ENCODE results near the gene TBX18. TPM values are rescaled to one million over a fixed set of nuclear protein-coding genes. Genes with fewer than 3 reads are reported as not detected.

The TBX18 gene
- total RNA-seq, 1 experiment from 2014 or later: not detected

GRCh38 chr6:84687431-84687830, 77.0 kb downstream of the TBX18 start:
- Mint-ChIP-seq H3K27me3 (ENCODE audit: low read depth) (no peaks in the 10 kb centered on the region), H3K4me1 (peaks cover 3 to 4% of the 10 kb centered on the region in 2 experiments; a peak in 3 of 4 replicates), H3K9me3 (no peaks in the 10 kb centered on the region; a peak in 1 of 5 replicates), H3K27ac (no peak overlapping the region), H3K36me3 (ENCODE audit: insufficient read depth in 1 of 3, low read depth in 3 of 3) (no peaks in the 10 kb centered on the region; a peak in 1 of 7 replicates), H3K4me3 (no peak overlapping the region)
- no peak overlapping the region for H4K8ac ChIP-seq (replicated peaks; ENCODE audit: insufficient read length, low read depth, low read length)
- no peak overlapping the region for H3K56ac ChIP-seq (ENCODE audit: insufficient read length, low read depth, low read length)
- no peak overlapping the region for H3K4me2 ChIP-seq (ENCODE audit: insufficient read depth, insufficient read length, low read length)
- H3K79me2 ChIP-seq (ENCODE audit: insufficient read depth, low read length): no peaks in the 10 kb centered on the region
- H3K18ac ChIP-seq (ENCODE audit: insufficient read length, low read depth, low read length): no peak overlapping the region
- no peak for TF ChIP-seq CTCF (conservative IDR thresholded peaks at IDR 0.05)
- no peaks in the 10 kb centered on the region for H3K9me3 ChIP-seq (ENCODE audit: control insufficient read depth, low read depth, low read length)
- no peaks in the 10 kb centered on the region for H3K79me1 ChIP-seq (ENCODE audit: insufficient read depth, low read depth, low read length, poor library complexity, severe bottlenecking)
- no peak overlapping the region for H3K14ac ChIP-seq (ENCODE audit: insufficient read depth, low read length)
- H3K9ac ChIP-seq (ENCODE audit: extremely low read depth, insufficient read length, low read length): no peak overlapping the region
- H2BK20ac ChIP-seq (ENCODE audit: low read depth, low read length, poor library complexity, severe bottlenecking): no peak overlapping the region
- WGBS (ENCODE audit: extremely low coverage, insufficient read length, low lambda C conversion rate): no CpG with 5 or more reads among the region's 7 CpGs
- no peak overlapping the region for H3K23ac ChIP-seq (ENCODE audit: insufficient read length, low read depth, low read length)
- no peak for DNase-seq
- no peak overlapping the region for H4K5ac ChIP-seq (ENCODE audit: insufficient read length, low read depth, low read length)
- H2BK120ac ChIP-seq (ENCODE audit: low read depth, low read length, poor library complexity, severe bottlenecking): no peak overlapping the region
- H2BK5ac ChIP-seq (ENCODE audit: insufficient read length, low read length): no peak overlapping the region
- no peak overlapping the region for H3T11ph ChIP-seq (ENCODE audit: low read length)
- no peak overlapping the region for H2AFZ ChIP-seq (ENCODE audit: low read length)
- no peak overlapping the region for H4K91ac ChIP-seq (ENCODE audit: insufficient read length, low read depth, low read length)
- H3K23me2 ChIP-seq (ENCODE audit: insufficient read length, low read depth, low read length, poor library complexity, severe bottlenecking): no peaks in the 10 kb centered on the region
- no peak overlapping the region for H3K27ac ChIP-seq (ENCODE audit: insufficient read length, low read depth, low read length)
- no peak overlapping the region for H3K4ac ChIP-seq (ENCODE audit: low read depth, low read length)
- no peak overlapping the region for H2BK12ac ChIP-seq (ENCODE audit: insufficient read length, low read depth, low read length)
- no peaks in the 10 kb centered on the region for H3K4me1 ChIP-seq (ENCODE audit: insufficient read depth, low read length)
- H2BK15ac ChIP-seq (ENCODE audit: low read depth, low read length): no peak overlapping the region
- H2AK5ac ChIP-seq (ENCODE audit: insufficient read length, low read length): no peak overlapping the region
- H4K20me1 ChIP-seq (ENCODE audit: control insufficient read depth, insufficient read depth, insufficient read length): no peaks in the 10 kb centered on the region
- no peaks in the 10 kb centered on the region for H3K27me3 ChIP-seq (ENCODE audit: insufficient read depth, low read length)

All from H9 (cell line).